ENCODE measurements around the gene VWA5B1. TPM values are rescaled to one million over a fixed set of nuclear protein-coding genes. Genes with fewer than 3 reads are reported as not detected.

VWA5B1 gene
- total and polyA plus RNA-seq, 2 donors (not counting 3 experiments of a cell fraction or from before 2014, with no cell fraction given) = not detected

DNA sequence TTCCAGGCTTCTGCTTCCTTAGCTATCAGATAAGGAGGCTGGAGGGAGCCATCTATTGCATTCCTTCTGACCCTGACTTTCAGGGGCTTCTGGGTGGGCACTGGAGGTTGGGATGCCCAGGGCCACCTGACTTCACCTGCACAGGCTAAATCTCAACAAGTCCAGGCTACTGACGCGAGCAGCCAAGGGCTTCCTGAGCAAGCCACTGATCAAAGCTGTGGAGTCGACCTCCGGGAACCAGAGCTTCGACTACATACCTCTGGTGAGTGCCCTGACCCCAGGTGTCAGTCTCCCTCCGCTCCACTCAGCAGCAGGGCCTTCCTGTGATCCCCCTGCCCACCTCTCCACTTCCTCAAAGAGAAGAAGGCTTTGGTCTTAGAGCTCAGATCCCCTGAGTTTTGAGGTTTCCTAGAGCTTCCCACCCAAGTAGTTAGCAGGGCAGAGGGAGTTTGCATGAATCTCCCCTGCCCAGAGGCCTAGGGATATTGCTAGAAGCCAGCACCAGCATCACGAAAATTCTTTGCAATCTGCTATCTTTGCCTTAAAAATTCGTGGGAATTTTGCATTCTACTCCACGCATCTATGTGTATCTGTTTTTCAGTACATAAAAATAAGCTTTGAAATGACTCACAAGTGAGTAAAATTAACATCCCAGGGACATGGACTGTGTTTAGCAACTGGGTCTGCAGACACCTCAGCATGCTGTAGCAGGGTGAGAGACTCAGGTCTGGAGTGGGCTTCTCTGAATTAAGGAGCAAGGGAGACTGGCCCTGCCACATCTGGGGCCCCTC lies 61.4 kb downstream of the VWA5B1 start:
- Histone ChIP-seq H2AFZ (ENCODE audit: low read depth, low read length) (no peak overlapping the region), H3K36me3 (ENCODE audit: control insufficient read depth in 2 of 2, extremely low read depth in 1 of 2, insufficient read depth in 2 of 2, low read length in 2 of 2) (no peaks in the 10 kb centered on the region), H3K4me2 (ENCODE audit: insufficient read depth, low read length) (no peak overlapping the region), H4K20me1 (replicated peaks; ENCODE audit: control insufficient read depth, extremely low read depth, insufficient read depth, low read length) (no peaks in the 10 kb centered on the region), H3K27ac (ENCODE audit: insufficient read depth, low read depth, low read length) (no peak overlapping the region), H3K27me3 (ENCODE audit: control insufficient read depth in 2 of 2, insufficient read depth in 2 of 2, low read length in 2 of 2) (no peaks in the 10 kb centered on the region), H3K9me3 (replicated peaks; ENCODE audit: control insufficient read depth, insufficient read depth, low read length) (no peaks in the 10 kb centered on the region), H3K4me1 (ENCODE audit: control insufficient read depth, extremely low read depth, insufficient read depth, low read length) (no peaks in the 10 kb centered on the region), H3K4me3 (replicated peaks in 1 of 3; ENCODE audit: insufficient read depth in 1 of 3, low read depth in 1 of 3, low read length in 3 of 3) (no peak overlapping the region), H3K9ac (replicated peaks; ENCODE audit: extremely low read depth, insufficient read depth, low read length) (no peak overlapping the region), H3K9me1 (replicated peaks; ENCODE audit: control insufficient read depth, extremely low read depth, insufficient read depth, low read length) (no peaks in the 10 kb centered on the region), H3K79me2 (ENCODE audit: control insufficient read depth, insufficient read depth, low read length) (no peaks in the 10 kb centered on the region)
- BruUV-seq (replicated peaks) = no TSS peak
- ChIA-PET POLR2A (no interaction called here), CTCF (interaction anchor here (0.9 kb wide), 1 partner anchor 10 kb away, joined by 4 read pairs; no protein-coding TSS in a partner anchor)
- TF ChIP-seq MYC (IDR thresholded peaks at IDR 0.05; ENCODE audit: low read depth, low read length) = no peak
- TF ChIP-seq, protein P1, sequence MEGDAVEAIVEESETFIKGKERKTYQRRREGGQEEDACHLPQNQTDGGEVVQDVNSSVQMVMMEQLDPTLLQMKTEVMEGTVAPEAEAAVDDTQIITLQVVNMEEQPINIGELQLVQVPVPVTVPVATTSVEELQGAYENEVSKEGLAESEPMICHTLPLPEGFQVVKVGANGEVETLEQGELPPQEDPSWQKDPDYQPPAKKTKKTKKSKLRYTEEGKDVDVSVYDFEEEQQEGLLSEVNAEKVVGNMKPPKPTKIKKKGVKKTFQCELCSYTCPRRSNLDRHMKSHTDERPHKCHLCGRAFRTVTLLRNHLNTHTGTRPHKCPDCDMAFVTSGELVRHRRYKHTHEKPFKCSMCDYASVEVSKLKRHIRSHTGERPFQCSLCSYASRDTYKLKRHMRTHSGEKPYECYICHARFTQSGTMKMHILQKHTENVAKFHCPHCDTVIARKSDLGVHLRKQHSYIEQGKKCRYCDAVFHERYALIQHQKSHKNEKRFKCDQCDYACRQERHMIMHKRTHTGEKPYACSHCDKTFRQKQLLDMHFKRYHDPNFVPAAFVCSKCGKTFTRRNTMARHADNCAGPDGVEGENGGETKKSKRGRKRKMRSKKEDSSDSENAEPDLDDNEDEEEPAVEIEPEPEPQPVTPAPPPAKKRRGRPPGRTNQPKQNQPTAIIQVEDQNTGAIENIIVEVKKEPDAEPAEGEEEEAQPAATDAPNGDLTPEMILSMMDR (IDR thresholded peaks at IDR 0.05; ENCODE audit: extremely low read depth in 1 of 2, insufficient read depth in 1 of 2, low read depth in 1 of 2, low read length in 2 of 2) = no peak
- no peak for TF ChIP-seq POLR2A (IDR thresholded peaks at IDR 0.05; ENCODE audit: low read depth, low read length)
- TF ChIP-seq POLR2AphosphoS5 (IDR thresholded peaks at IDR 0.05; ENCODE audit: insufficient read depth, low read depth, low read length) = no peak
- no peak for TF ChIP-seq EZH2 (IDR thresholded peaks at IDR 0.05; ENCODE audit: borderline replicate concordance, low read depth, low read length, severe bottlenecking)
- no peak for TF ChIP-seq GATA2 (IDR thresholded peaks at IDR 0.05; ENCODE audit: insufficient read depth, insufficient read length, low read depth, low read length)
- no peak for TF ChIP-seq JUN (IDR thresholded peaks at IDR 0.05; ENCODE audit: borderline replicate concordance, insufficient read depth, insufficient read length, low read depth)
- TF ChIP-seq, protein P2, sequence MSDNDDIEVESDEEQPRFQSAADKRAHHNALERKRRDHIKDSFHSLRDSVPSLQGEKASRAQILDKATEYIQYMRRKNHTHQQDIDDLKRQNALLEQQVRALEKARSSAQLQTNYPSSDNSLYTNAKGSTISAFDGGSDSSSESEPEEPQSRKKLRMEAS (IDR thresholded peaks at IDR 0.05; ENCODE audit: insufficient read depth, insufficient read length) = no peak
- TF ChIP-seq FOS (IDR thresholded peaks at IDR 0.05; ENCODE audit: borderline replicate concordance, insufficient read depth, low read length) = no peak
- dilution Hi-C loops (cut with MboI; ENCODE audit: extremely low pct_ligation_motif_present, low sequenced_read_pairs) (no loop called here), intact Hi-C loops (cut with micrococcal nuclease) (no loop called here)
- DNase-seq (ENCODE audit: low read depth, low spot score) = no peak
- FAIRE-seq = no peak
